Immature natural killer cell (primary cell): ENCODE results near the gene PRDM8. TPM values are rescaled to one million over a fixed set of nuclear protein-coding genes. Genes with fewer than 3 reads are reported as not detected.
A peak's percentile ranks its signal among the peaks of the same experiment; 100 is the strongest.
"Not testable (repeated sequence)": the region's sequence is repeated elsewhere in the genome, so short reads cannot be mapped to it uniquely, and the experiment has no call there.

Experiments used
- DNase-seq, 3 donors: peaks; one replicate each; pipeline ENCODE4 v3.0.0; 2022; ENCODE audit warnings: mixed read lengths in 1 of 3
- H3K27ac Mint-ChIP-seq, 6 donors: one replicate each; pipeline ENCODE4 v1.8.0; 2020; ENCODE audit warnings: mixed read lengths in 6 of 6, mild to moderate bottlenecking in 5 of 6, inconsistent platforms in 4 of 6, moderate library complexity in 3 of 6
- H3K27me3 Mint-ChIP-seq, 3 donors: one replicate each; pipeline ENCODE4 v1.8.0; 2020 to 2021; ENCODE audit warnings: low read depth in 3 of 3, mild to moderate bottlenecking in 3 of 3, mixed read lengths in 3 of 3, moderate library complexity in 3 of 3, inconsistent platforms in 1 of 3
- H3K36me3 Mint-ChIP-seq, 3 donors: one replicate each; pipeline ENCODE4 v1.8.0; 2020; ENCODE audit warnings: mixed read lengths in 3 of 3, inconsistent platforms in 2 of 3, mild to moderate bottlenecking in 2 of 3
- H3K4me1 Mint-ChIP-seq, 2 donors: one replicate each; pipeline ENCODE4 v1.8.0; 2020; ENCODE audit warnings: inconsistent platforms in 2 of 2, mild to moderate bottlenecking in 2 of 2, mixed read lengths in 2 of 2, moderate library complexity in 1 of 2
- H3K4me3 Mint-ChIP-seq, 5 donors: one replicate each; pipeline ENCODE4 v1.8.0; 2020; ENCODE audit warnings: mild to moderate bottlenecking in 5 of 5, mixed read lengths in 5 of 5, inconsistent platforms in 3 of 5, moderate library complexity in 3 of 5
- H3K9me3 Mint-ChIP-seq, 6 donors: one replicate each; pipeline ENCODE4 v1.8.0; 2020; ENCODE audit warnings: mild to moderate bottlenecking in 6 of 6, mixed read lengths in 6 of 6, inconsistent platforms in 4 of 6, moderate library complexity in 3 of 6
- polyA plus RNA-seq, 3 donors: library from polyadenylated mRNA; unstranded; fragments of 300-500 nt; fragmentation: Illumina TruSeq; gene quantifications; one replicate each; pipeline ENCODE4 v1.2.3, GENCODE V29; 2021

PRDM8 gene
- polyA plus RNA-seq, 3 donors from 2014 or later = 1.6 to 2.7 (median 1.9) TPM

- H3K4me3 Mint-ChIP-seq = peak overlapping the region; percentile 7 to 62 (median 43)
- H3K4me1 Mint-ChIP-seq = peaks cover 30 to 34% of the 10 kb centered on the region in 2 donors
- H3K9me3 Mint-ChIP-seq = no peaks in the 10 kb centered on the region
- H3K27me3 Mint-ChIP-seq = peaks cover 0 to 5% (median 0%) of the 10 kb centered on the region in 3 donors
- peak overlapping the region; percentile 22 to 91 (median 88) for H3K27ac Mint-ChIP-seq
- H3K36me3 Mint-ChIP-seq = no peaks in the 10 kb centered on the region
- DNase-seq = peak; percentile 43 to 54 (median 44)
Observed at GRCh38 chr4:80173401-80173800, 23.9 kb upstream of the PRDM8 start.

- Mint-ChIP-seq H3K36me3 (no peaks in the 10 kb centered on the region), H3K4me3 (peak overlapping the region in 2 of 5 donors; percentile 9 to 64), H3K9me3 (no peaks in the 10 kb centered on the region), H3K27me3 (peaks cover 0 to 5% (median 0%) of the 10 kb centered on the region in 3 donors), H3K4me1 (peaks cover 30 to 34% of the 10 kb centered on the region in 2 donors), H3K27ac (peak overlapping the region in 3 of 6 donors; percentile 42 to 91 (median 83))
- no peak for DNase-seq
Observed at GRCh38 chr4:80173841-80174240, 23.5 kb upstream of the PRDM8 start.

- not testable (repeated sequence) for H3K36me3 Mint-ChIP-seq, H3K27ac Mint-ChIP-seq, DNase-seq, H3K4me3 Mint-ChIP-seq, H3K9me3 Mint-ChIP-seq, H3K27me3 Mint-ChIP-seq
- H3K4me1 Mint-ChIP-seq = peaks cover 26 to 34% of the 10 kb centered on the region in 2 donors
Observed at GRCh38 chr4:80177793-80178192, 19.5 kb upstream of the PRDM8 start.

- H3K27ac Mint-ChIP-seq = no peak overlapping the region
- DNase-seq = no peak
- H3K4me3 Mint-ChIP-seq = no peak overlapping the region
- peaks cover 0 to 6% (median 0%) of the 10 kb centered on the region in 3 donors for H3K27me3 Mint-ChIP-seq
- H3K4me1 Mint-ChIP-seq = peaks cover 19 to 29% of the 10 kb centered on the region in 2 donors
- H3K36me3 Mint-ChIP-seq = no peaks in the 10 kb centered on the region
- H3K9me3 Mint-ChIP-seq = no peaks in the 10 kb centered on the region
Observed at GRCh38 chr4:80178964-80179363, 18.3 kb upstream of the PRDM8 start.

GRCh38 chr4:80179637-80180161 lies 17.6 kb upstream of the PRDM8 start:
- Mint-ChIP-seq H3K9me3 (no peaks in the 10 kb centered on the region), H3K4me1 (peaks cover 19 to 29% of the 10 kb centered on the region in 2 donors), H3K4me3 (no peak overlapping the region), H3K36me3 (no peaks in the 10 kb centered on the region), H3K27me3 (peaks cover 0 to 11% (median 3%) of the 10 kb centered on the region in 3 donors), H3K27ac (no peak overlapping the region)
- DNase-seq = no peak

GRCh38 chr4:80180743-80181142 lies 16.6 kb upstream of the PRDM8 start:
- Mint-ChIP-seq H3K4me3 (no peak overlapping the region), H3K27ac (peak overlapping the region in 1 of 6 donors; percentile 8), H3K27me3 (peaks cover 2 to 11% (median 5%) of the 10 kb centered on the region in 3 donors), H3K4me1 (peaks cover 30 to 40% of the 10 kb centered on the region in 2 donors), H3K9me3 (no peaks in the 10 kb centered on the region), H3K36me3 (no peaks in the 10 kb centered on the region)
- no peak for DNase-seq

- H3K36me3 Mint-ChIP-seq = peaks cover 0 to 4% (median 0%) of the 10 kb centered on the region in 3 donors
- peaks cover 38 to 52% of the 10 kb centered on the region in 2 donors for H3K4me1 Mint-ChIP-seq
- peak overlapping the region in 5 of 6 donors; percentile 31 to 60 (median 51) for H3K27ac Mint-ChIP-seq
- peak overlapping the region; percentile 93 to 99 (median 96) for H3K4me3 Mint-ChIP-seq
- DNase-seq = peak; percentile 14 to 22 (median 19)
- peaks cover 2 to 8% (median 5%) of the 10 kb centered on the region in 3 donors for H3K27me3 Mint-ChIP-seq
- H3K9me3 Mint-ChIP-seq = no peaks in the 10 kb centered on the region
Observed at GRCh38 chr4:80182237-80182866, 15.0 kb upstream of the PRDM8 start.

- H3K27ac Mint-ChIP-seq = peak overlapping the region in 4 of 6 donors; percentile 26 to 94 (median 66)
- H3K36me3 Mint-ChIP-seq = peaks cover 0 to 7% (median 0%) of the 10 kb centered on the region in 3 donors
- peaks cover 38 to 52% of the 10 kb centered on the region in 2 donors for H3K4me1 Mint-ChIP-seq
- H3K4me3 Mint-ChIP-seq = peak overlapping the region; percentile 93 to 99 (median 96)
- peak; percentile 41 to 56 (median 44) for DNase-seq
- H3K27me3 Mint-ChIP-seq = peaks cover 2 to 8% (median 5%) of the 10 kb centered on the region in 3 donors
- no peaks in the 10 kb centered on the region for H3K9me3 Mint-ChIP-seq
Observed at GRCh38 chr4:80183250-80184052, 13.9 kb upstream of the PRDM8 start.

GRCh38 chr4:80184053-80184824 lies 13.1 kb upstream of the PRDM8 start:
- H3K27me3 Mint-ChIP-seq = peaks cover 2 to 8% (median 5%) of the 10 kb centered on the region in 3 donors
- H3K9me3 Mint-ChIP-seq = no peaks in the 10 kb centered on the region
- peak overlapping the region; percentile 63 to 94 (median 92) for H3K27ac Mint-ChIP-seq
- H3K4me1 Mint-ChIP-seq = peaks cover 38 to 52% of the 10 kb centered on the region in 2 donors
- peaks cover 0 to 7% (median 0%) of the 10 kb centered on the region in 3 donors for H3K36me3 Mint-ChIP-seq
- peak overlapping the region; percentile 93 to 99 (median 96) for H3K4me3 Mint-ChIP-seq
- peak; percentile 86 to 89 (median 88) for DNase-seq

- H3K27ac Mint-ChIP-seq = peak overlapping the region; percentile 63 to 94 (median 92)
- H3K4me1 Mint-ChIP-seq = peaks cover 38 to 52% of the 10 kb centered on the region in 2 donors
Observed at GRCh38 chr4:80184825-80185756, 12.2 kb upstream of the PRDM8 start.

GRCh38 chr4:80185787-80186548 lies 11.3 kb upstream of the PRDM8 start:
- Mint-ChIP-seq H3K4me3 (peak overlapping the region; percentile 93 to 99 (median 96)), H3K36me3 (peaks cover 0 to 7% (median 0%) of the 10 kb centered on the region in 3 donors), H3K27ac (peak overlapping the region in 3 of 6 donors; percentile 92 to 94 (median 92)), H3K4me1 (peaks cover 38 to 52% of the 10 kb centered on the region in 2 donors), H3K27me3 (peaks cover 2 to 7% (median 5%) of the 10 kb centered on the region in 3 donors), H3K9me3 (no peaks in the 10 kb centered on the region)
- DNase-seq = no peak

More at GRCh38 chr4:80184825-80185756, 12.2 kb upstream of the PRDM8 start:
- H3K27me3 Mint-ChIP-seq = peaks cover 2 to 7% (median 5%) of the 10 kb centered on the region in 3 donors
- peaks cover 0 to 7% (median 0%) of the 10 kb centered on the region in 3 donors for H3K36me3 Mint-ChIP-seq
- H3K9me3 Mint-ChIP-seq = no peaks in the 10 kb centered on the region
- peak in 2 of 3 donors; percentile 11 to 21 for DNase-seq
- H3K4me3 Mint-ChIP-seq = peak overlapping the region; percentile 93 to 99 (median 96)
